Measurements from ENCODE around the gene RBM4B. TPM values are rescaled to one million over a fixed set of nuclear protein-coding genes. Genes with fewer than 3 reads are reported as not detected.

The RBM4B gene
- total and polyA plus RNA-seq, 7 donors: 3.6 to 12.8 (median 10.0) TPM

DNA sequence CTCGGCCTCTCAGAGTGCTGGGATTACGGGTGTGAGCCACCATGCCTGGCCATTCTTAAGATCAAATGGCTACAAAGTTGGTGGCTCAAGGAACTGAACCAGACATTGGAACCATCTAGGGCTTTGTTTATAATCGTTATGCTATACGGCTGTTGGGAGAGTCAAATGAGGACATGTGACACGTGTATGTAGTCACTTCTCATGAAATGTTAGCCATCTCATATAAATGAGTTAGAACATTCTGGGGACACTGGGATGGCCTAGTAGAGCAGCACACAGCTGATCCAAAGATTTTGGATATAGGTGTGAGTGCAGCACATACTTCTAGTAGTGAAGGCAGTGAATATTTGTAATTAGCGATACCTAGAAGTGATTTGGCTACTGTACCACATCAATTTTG lies 45.8 kb downstream of the RBM4B start:
- Histone ChIP-seq H3K27me3 (ENCODE audit: insufficient read depth in 3 of 3, low read length in 2 of 3) (no peaks in the 10 kb centered on the region), H3K9me3 (no peaks in the 10 kb centered on the region), H3K4me1 (peaks cover 8% of the 10 kb centered on the region), H3K36me3 (ENCODE audit: insufficient read depth in 1 of 2, low read depth in 1 of 2) (peaks cover 8 to 52% of the 10 kb centered on the region in 2 donors), H3K27ac (no peak overlapping the region), H3K4me3 (no peak overlapping the region)
- ATAC-seq (peak in 2 of 4 donors; percentile 51), DNase-seq (no peak)
- intact Hi-C loops (cut with DNase I): loop anchor here in 1 of 2 donors (1.0 kb wide), 1 partner anchor 10 kb away; no protein-coding TSS in a partner anchor
- TF ChIP-seq, protein P1, sequence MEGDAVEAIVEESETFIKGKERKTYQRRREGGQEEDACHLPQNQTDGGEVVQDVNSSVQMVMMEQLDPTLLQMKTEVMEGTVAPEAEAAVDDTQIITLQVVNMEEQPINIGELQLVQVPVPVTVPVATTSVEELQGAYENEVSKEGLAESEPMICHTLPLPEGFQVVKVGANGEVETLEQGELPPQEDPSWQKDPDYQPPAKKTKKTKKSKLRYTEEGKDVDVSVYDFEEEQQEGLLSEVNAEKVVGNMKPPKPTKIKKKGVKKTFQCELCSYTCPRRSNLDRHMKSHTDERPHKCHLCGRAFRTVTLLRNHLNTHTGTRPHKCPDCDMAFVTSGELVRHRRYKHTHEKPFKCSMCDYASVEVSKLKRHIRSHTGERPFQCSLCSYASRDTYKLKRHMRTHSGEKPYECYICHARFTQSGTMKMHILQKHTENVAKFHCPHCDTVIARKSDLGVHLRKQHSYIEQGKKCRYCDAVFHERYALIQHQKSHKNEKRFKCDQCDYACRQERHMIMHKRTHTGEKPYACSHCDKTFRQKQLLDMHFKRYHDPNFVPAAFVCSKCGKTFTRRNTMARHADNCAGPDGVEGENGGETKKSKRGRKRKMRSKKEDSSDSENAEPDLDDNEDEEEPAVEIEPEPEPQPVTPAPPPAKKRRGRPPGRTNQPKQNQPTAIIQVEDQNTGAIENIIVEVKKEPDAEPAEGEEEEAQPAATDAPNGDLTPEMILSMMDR (IDR thresholded peaks at IDR 0.05): no peak
- 60 to 76% (median 62%) methylated on average over 6 of the region's 6 CpGs for WGBS, 3 donors

DNA sequence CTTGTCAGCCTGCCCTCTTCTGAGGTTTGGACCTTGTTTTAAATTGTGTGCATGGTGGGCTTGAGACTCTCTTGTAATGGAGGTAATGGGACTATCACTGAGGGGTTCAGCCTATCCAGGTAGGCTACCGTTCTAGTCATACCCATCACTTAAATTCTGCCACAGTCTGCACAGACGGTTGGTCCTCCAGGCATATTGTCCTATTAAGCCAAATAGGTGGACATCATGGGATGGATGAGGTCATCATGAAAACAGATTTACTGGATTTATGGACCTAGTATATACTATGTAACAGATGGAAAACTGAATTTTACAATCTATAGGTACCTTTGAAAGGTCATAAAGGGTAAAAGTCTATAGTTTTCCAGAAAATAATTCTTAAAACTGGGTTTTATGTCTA lies 48.3 kb downstream of the RBM4B start:
- no peaks in the 10 kb centered on the region for H3K27me3 ChIP-seq (ENCODE audit: insufficient read depth in 3 of 3, low read length in 2 of 3)
- peaks cover 4% of the 10 kb centered on the region for H3K4me1 ChIP-seq
- ATAC-seq (no peak), DNase-seq (no peak)
- H3K36me3 ChIP-seq (ENCODE audit: insufficient read depth in 1 of 2, low read depth in 1 of 2): peaks cover 8 to 72% of the 10 kb centered on the region in 2 donors
- H3K27ac ChIP-seq: no peak overlapping the region
- WGBS, 3 donors: 77 to 91% (median 88%) methylated on average over 2 of the region's 2 CpGs
- no peak overlapping the region for H3K4me3 ChIP-seq
- H3K9me3 ChIP-seq: no peaks in the 10 kb centered on the region
- intact Hi-C loops (cut with DNase I): no loop called here
- TF ChIP-seq, protein P1 (IDR thresholded peaks at IDR 0.05): no peak

DNA sequence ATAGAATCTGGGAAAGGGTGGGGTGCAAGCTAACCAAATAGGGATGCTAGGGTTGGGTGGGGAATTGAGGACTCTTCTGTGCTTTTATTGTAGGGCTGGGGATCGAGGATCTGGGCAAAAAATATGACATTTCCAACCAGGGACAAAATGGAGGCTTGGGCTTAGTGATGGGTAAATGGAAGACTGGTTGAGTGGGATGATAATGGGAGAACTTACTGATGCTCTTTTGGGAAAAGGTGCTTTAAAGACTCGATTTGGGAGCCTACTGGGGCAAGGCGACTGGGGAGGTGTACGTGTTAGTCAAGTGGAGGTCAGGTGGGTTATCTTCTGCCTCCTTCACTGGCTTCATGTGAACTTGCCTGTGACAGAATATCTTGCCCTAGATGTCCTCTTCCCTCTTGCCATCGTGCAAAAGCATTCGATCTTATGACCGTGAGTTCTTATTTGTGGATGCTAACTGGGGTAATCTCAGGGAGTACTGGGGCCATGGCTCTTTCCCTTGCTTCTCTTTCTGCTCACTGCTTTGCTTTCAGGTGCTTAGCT lies 49.6 kb downstream of the RBM4B start:
- H3K9me3 ChIP-seq: no peaks in the 10 kb centered on the region
- 87 to 91% (median 89%) methylated on average over 7 of the region's 7 CpGs for WGBS, 3 donors
- peaks cover 8% of the 10 kb centered on the region for H3K4me1 ChIP-seq
- ATAC-seq (no peak), DNase-seq (no peak)
- H3K4me3 ChIP-seq: no peak overlapping the region
- H3K27me3 ChIP-seq (ENCODE audit: insufficient read depth in 3 of 3, low read length in 2 of 3): no peaks in the 10 kb centered on the region
- H3K27ac ChIP-seq: no peak overlapping the region
- intact Hi-C loops (cut with DNase I): no loop called here
- TF ChIP-seq, protein P1 (IDR thresholded peaks at IDR 0.05): no peak
- H3K36me3 ChIP-seq (ENCODE audit: insufficient read depth in 1 of 2, low read depth in 1 of 2): peaks cover 8 to 77% of the 10 kb centered on the region in 2 donors

DNA sequence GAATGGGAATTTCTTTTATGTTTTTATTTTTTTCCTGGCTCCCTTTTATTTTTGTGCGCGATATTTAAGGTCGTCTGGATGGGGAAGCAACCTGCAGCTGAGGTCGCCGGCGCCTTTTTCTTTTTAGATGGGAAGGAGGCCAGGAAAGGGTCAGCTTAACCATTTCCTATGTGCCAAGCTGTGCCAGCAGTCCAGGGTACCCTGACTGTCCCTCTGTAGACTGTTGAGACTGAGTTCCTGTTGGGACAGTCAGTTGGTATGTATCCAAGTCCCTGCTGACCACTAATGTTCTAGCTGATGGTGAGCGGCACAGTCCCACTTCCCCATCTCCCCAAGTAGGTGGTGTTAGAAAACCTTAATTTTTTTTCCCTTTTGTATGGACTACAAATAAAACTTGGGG lies 50.8 kb downstream of the RBM4B start:
- ATAC-seq: no peak

More for the DNA sequence above, 50.8 kb downstream of the RBM4B start:
- H3K27ac ChIP-seq: no peak overlapping the region
- no peaks in the 10 kb centered on the region for H3K27me3 ChIP-seq (ENCODE audit: insufficient read depth in 3 of 3, low read length in 2 of 3)
- 80 to 91% (median 90%) methylated on average over 7 of the region's 7 CpGs for WGBS, 3 donors
- peaks cover 8 to 85% of the 10 kb centered on the region in 2 donors for H3K36me3 ChIP-seq (ENCODE audit: insufficient read depth in 1 of 2, low read depth in 1 of 2)
- intact Hi-C loops (cut with DNase I): no loop called here
- TF ChIP-seq, protein P1 (IDR thresholded peaks at IDR 0.05): no peak
- H3K4me3 ChIP-seq: no peak overlapping the region
- no peak for DNase-seq
- peaks cover 16% of the 10 kb centered on the region for H3K4me1 ChIP-seq
- no peaks in the 10 kb centered on the region for H3K9me3 ChIP-seq

All from psoas muscle (tissue), 8 donors.